ENCODE data around the gene CBFB.

Gene CBFB

GRCh38 chr16:67105246-67105645 lies 76.3 kb downstream of the CBFB start:
- H3K9me3 ChIP-seq (ENCODE audit: severe bottlenecking): no peaks in the 10 kb centered on the region
- no peak for DNase-seq (ENCODE audit: low spot score)
- H3K27me3 ChIP-seq (ENCODE audit: insufficient read depth, poor library complexity, severe bottlenecking): no peaks in the 10 kb centered on the region
- no peak overlapping the region for H3K4me3 ChIP-seq (ENCODE audit: severe bottlenecking)
- TF ChIP-seq, protein P1, sequence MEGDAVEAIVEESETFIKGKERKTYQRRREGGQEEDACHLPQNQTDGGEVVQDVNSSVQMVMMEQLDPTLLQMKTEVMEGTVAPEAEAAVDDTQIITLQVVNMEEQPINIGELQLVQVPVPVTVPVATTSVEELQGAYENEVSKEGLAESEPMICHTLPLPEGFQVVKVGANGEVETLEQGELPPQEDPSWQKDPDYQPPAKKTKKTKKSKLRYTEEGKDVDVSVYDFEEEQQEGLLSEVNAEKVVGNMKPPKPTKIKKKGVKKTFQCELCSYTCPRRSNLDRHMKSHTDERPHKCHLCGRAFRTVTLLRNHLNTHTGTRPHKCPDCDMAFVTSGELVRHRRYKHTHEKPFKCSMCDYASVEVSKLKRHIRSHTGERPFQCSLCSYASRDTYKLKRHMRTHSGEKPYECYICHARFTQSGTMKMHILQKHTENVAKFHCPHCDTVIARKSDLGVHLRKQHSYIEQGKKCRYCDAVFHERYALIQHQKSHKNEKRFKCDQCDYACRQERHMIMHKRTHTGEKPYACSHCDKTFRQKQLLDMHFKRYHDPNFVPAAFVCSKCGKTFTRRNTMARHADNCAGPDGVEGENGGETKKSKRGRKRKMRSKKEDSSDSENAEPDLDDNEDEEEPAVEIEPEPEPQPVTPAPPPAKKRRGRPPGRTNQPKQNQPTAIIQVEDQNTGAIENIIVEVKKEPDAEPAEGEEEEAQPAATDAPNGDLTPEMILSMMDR (IDR thresholded peaks at IDR 0.05; ENCODE audit: poor library complexity, severe bottlenecking): no peak
- no peak for ATAC-seq (ENCODE audit: low read depth)
- H3K36me3 ChIP-seq (ENCODE audit: low read depth): peaks cover 13% of the 10 kb centered on the region
- H3K27ac ChIP-seq (ENCODE audit: poor library complexity, severe bottlenecking): no peak overlapping the region
- peaks cover 2% of the 10 kb centered on the region for H3K4me1 ChIP-seq (ENCODE audit: insufficient read depth, poor library complexity, severe bottlenecking)

DNA sequence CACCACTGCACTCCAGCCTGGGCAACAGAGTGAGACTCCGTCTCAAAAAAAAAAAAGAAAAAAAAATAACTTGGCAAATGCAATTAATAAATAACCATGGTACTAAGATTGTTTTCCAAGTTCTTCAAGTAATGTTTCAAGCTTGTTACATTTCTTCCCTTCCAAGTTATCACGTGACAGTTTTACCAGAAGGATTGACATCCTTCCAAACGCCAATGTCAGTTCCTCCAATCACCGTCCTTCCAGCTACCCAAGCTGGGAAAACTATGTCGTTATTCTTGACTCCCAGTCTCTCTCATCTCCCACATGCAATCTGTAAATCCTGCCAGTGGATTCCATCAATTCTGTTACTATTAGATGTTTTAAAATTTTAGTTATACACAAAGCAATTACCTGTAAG lies 76.9 kb downstream of the CBFB start:
- Histone ChIP-seq H3K4me3 (ENCODE audit: severe bottlenecking) (no peak overlapping the region), H3K27ac (ENCODE audit: poor library complexity, severe bottlenecking) (no peak overlapping the region), H3K36me3 (ENCODE audit: low read depth) (peaks cover 6% of the 10 kb centered on the region; the same call in 1 of the 2 replicates), H3K9me3 (ENCODE audit: severe bottlenecking) (no peaks in the 10 kb centered on the region), H3K4me1 (ENCODE audit: insufficient read depth, poor library complexity, severe bottlenecking) (peaks cover 2% of the 10 kb centered on the region), H3K27me3 (ENCODE audit: insufficient read depth, poor library complexity, severe bottlenecking) (no peaks in the 10 kb centered on the region)
- no peak for ATAC-seq (ENCODE audit: low read depth)
- TF ChIP-seq, protein P1 (IDR thresholded peaks at IDR 0.05; ENCODE audit: poor library complexity, severe bottlenecking): no peak
- no peak for DNase-seq (ENCODE audit: low spot score)

- Histone ChIP-seq H3K4me3 (ENCODE audit: severe bottlenecking) (no peak overlapping the region), H3K9me3 (ENCODE audit: severe bottlenecking) (no peaks in the 10 kb centered on the region), H3K4me1 (ENCODE audit: insufficient read depth, poor library complexity, severe bottlenecking) (peaks cover 7% of the 10 kb centered on the region), H3K27ac (ENCODE audit: poor library complexity, severe bottlenecking) (no peak overlapping the region), H3K27me3 (ENCODE audit: insufficient read depth, poor library complexity, severe bottlenecking) (no peaks in the 10 kb centered on the region), H3K36me3 (ENCODE audit: low read depth) (peaks cover 3% of the 10 kb centered on the region; the same call in 1 of the 2 replicates)
- ATAC-seq (ENCODE audit: low read depth) (no peak), DNase-seq (ENCODE audit: low spot score) (no peak)
- TF ChIP-seq, protein P1 (IDR thresholded peaks at IDR 0.05; ENCODE audit: poor library complexity, severe bottlenecking): no peak
Observed at GRCh38 chr16:67108489-67108888, 79.5 kb downstream of the CBFB start.

DNA sequence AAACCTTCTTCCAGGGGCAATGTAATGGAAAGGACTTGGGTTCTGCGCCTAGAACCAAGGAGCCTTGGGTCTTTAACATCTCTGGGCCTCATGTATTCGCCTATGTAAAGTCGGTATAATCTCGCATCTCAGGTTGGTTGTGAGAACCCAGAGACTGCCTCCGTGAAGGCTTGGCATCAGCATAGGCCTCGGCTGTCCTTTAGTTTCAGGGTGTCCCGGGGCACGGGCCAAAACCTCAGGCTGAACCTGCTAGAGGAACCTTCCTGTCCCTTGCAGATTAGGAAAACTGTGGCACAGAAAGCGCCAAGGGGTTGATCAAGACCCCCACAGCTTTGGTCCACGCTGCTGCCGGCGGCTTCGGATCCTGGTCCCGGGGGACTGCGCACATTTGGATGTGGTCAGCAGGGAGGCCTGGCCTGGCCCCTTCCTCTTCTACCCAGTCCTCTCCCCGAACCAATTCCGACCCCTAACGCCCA lies 80.0 kb downstream of the CBFB start:
- peaks cover 7% of the 10 kb centered on the region for H3K4me1 ChIP-seq (ENCODE audit: insufficient read depth, poor library complexity, severe bottlenecking)
- no peaks in the 10 kb centered on the region for H3K27me3 ChIP-seq (ENCODE audit: insufficient read depth, poor library complexity, severe bottlenecking)
- peaks cover 3% of the 10 kb centered on the region; the same call in 1 of the 2 replicates for H3K36me3 ChIP-seq (ENCODE audit: low read depth)
- ATAC-seq (ENCODE audit: low read depth): no peak
- no peaks in the 10 kb centered on the region for H3K9me3 ChIP-seq (ENCODE audit: severe bottlenecking)
- H3K4me3 ChIP-seq (ENCODE audit: severe bottlenecking): peak overlapping the region; percentile 74
- TF ChIP-seq, protein P1 (IDR thresholded peaks at IDR 0.05; ENCODE audit: poor library complexity, severe bottlenecking): no peak
- no peak for DNase-seq (ENCODE audit: low spot score)
- H3K27ac ChIP-seq (ENCODE audit: poor library complexity, severe bottlenecking): no peak overlapping the region

DNA sequence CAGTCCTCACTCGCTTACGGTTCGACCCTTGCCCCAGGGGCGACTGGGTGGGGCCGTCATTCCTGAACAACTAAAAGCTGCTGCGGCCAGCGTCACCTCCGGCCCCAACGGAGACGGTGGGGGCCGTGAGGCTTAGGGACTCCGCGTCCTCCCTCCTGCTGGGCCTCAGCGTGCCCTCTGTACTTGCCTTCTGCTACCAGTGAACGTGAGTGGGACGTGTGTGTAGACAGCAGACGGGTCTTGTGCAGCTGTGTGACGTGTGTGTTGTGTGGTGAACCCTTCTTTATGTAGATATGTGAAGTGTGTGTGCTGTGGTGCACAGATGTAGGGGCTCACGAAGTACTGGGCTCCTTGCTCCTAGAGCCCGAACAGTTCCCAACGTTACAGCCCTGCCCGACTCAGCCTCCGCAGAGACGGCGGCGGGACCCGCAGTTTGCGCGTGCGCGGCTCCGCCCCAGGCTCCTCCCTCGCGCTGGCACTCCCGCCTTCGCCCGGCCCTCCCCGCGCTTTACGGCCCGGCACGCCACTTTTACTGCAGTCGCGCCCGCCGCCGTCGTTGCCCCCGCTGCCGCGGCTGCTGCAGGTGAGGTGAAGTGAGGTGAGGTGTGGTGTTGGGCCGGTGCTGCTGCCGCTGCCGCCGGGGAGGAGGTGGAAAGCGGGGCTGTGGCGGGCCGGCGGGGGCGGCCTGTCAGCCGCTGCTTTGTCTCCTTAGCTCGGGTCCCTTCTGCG lies 80.6 kb downstream of the CBFB start, which contains the start of gene PHAF1:
TSS of gene PHAF1 (plus strand) at position 535 of the 729 bp plus-strand sequence. CDS start 235 bp downstream, outside the sequence.
- no peaks in the 10 kb centered on the region for H3K9me3 ChIP-seq (ENCODE audit: severe bottlenecking)
- TF ChIP-seq, protein P1 (IDR thresholded peaks at IDR 0.05; ENCODE audit: poor library complexity, severe bottlenecking): no peak
- no peaks in the 10 kb centered on the region for H3K27me3 ChIP-seq (ENCODE audit: insufficient read depth, poor library complexity, severe bottlenecking)
- peak; percentile 93 for DNase-seq (ENCODE audit: low spot score)
- peak within 1 kb of the TSS; percentile 74 for H3K4me3 ChIP-seq (ENCODE audit: severe bottlenecking)
- H3K27ac ChIP-seq (ENCODE audit: poor library complexity, severe bottlenecking): no peak within 1 kb of the TSS
- H3K4me1 ChIP-seq (ENCODE audit: insufficient read depth, poor library complexity, severe bottlenecking): peaks cover 7% of the 10 kb centered on the region
- ATAC-seq (ENCODE audit: low read depth): peak; percentile 84
- peaks cover 3% of the 10 kb centered on the region; the same call in 1 of the 2 replicates for H3K36me3 ChIP-seq (ENCODE audit: low read depth)

All from RWPE2 (cell line).